Endometrium (tissue), 2 donors: ENCODE data around the gene NSUN6.

ENCODE experiments used
- FAIRE-seq: peaks from 2 replicates; lab custom pipeline; 2012; peaks lifted over from hg19 to GRCh38; lab: Jason Lieb, UNC
- donor health status: control.
- donor health status: control.

Gene NSUN6

GRCh38 chr10:18651324-18652007 lies at the start of gene NSUN6:
NSUN6 (minus strand) TSS chr10:18651587; CDS start chr10:18651203, 384 bp downstream.
- FAIRE-seq = peak; percentile 76

GRCh38 chr10:18699849-18700840 lies 48.8 kb upstream of the NSUN6 start:
- FAIRE-seq = no peak

- FAIRE-seq = no peak
These were observed 39.2 kb upstream of the NSUN6 start for GRCh38 chr10:18690541-18690940.

GRCh38 chr10:18689498-18689897 lies 38.1 kb upstream of the NSUN6 start:
- peak; percentile 82 for FAIRE-seq

GRCh38 chr10:18687706-18688105 lies 36.3 kb upstream of the NSUN6 start:
- no peak for FAIRE-seq

- FAIRE-seq = no peak
These were observed 35.8 kb upstream of the NSUN6 start for GRCh38 chr10:18687195-18687594.

GRCh38 chr10:18685555-18685954 lies 34.2 kb upstream of the NSUN6 start:
- FAIRE-seq = no peak

GRCh38 chr10:18684953-18685352 lies 33.6 kb upstream of the NSUN6 start:
- no peak for FAIRE-seq

GRCh38 chr10:18684416-18684815 lies 33.0 kb upstream of the NSUN6 start:
- FAIRE-seq = no peak

GRCh38 chr10:18683427-18683826 lies 32.0 kb upstream of the NSUN6 start:
- no peak for FAIRE-seq

- no peak for FAIRE-seq
These were observed 30.6 kb upstream of the NSUN6 start for GRCh38 chr10:18681971-18682411.

- FAIRE-seq = peak; percentile 66
These were observed 30.0 kb upstream of the NSUN6 start for GRCh38 chr10:18681366-18681765.

- FAIRE-seq = no peak
These were observed 29.4 kb upstream of the NSUN6 start for GRCh38 chr10:18680754-18681153.

- FAIRE-seq = no peak
These were observed 23.9 kb upstream of the NSUN6 start for GRCh38 chr10:18675086-18675801.

- no peak for FAIRE-seq
These were observed 16.6 kb upstream of the NSUN6 start for GRCh38 chr10:18668026-18668425.

- no peak for FAIRE-seq
These were observed 15.4 kb upstream of the NSUN6 start for GRCh38 chr10:18666810-18667209.

- FAIRE-seq = no peak
These were observed 14.6 kb upstream of the NSUN6 start for GRCh38 chr10:18665815-18666558.

GRCh38 chr10:18664841-18665478 lies 13.6 kb upstream of the NSUN6 start:
- no peak for FAIRE-seq

GRCh38 chr10:18660816-18661431 lies 9.5 kb upstream of the NSUN6 start:
- FAIRE-seq = no peak

- FAIRE-seq = no peak
These were observed 8.6 kb upstream of the NSUN6 start for GRCh38 chr10:18659819-18660535.
